Measurements from ENCODE around the gene SEPTIN5.

Gene SEPTIN5

DNA sequence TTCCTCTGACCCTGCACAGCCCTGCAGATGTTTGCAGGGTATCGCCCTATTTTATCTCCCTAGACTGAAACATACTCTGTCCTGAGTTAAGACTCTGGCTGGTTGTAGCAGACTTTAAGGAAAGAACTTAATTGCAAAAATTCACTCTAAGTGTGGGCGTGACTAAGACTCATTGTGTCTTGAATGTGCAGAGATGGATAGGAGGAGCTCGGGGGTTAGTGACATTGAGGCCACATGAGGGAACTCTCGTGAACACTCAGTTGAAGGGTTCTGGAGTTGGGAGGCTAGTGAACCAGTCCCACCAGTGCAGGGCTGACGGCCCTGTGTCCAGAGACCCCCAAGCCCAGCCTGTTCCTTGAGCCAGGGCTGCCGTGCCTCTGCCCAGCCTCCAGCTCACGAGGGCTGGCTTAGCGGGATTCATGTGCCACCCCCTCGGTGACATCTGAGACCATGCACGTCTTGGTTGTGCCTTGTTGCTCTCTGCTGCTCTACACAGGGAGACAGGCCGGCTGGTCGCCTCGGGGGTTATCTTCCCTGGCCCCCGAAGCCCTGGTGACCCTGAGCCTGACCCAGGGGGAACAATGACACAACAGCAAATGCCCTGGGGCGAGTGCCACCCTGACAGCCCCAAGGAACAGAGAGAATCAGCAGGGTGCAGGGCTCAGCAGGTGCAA, 34.8 kb downstream of the SEPTIN5 start:
- no peak for DNase-seq (ENCODE audit: low read depth)

DNA sequence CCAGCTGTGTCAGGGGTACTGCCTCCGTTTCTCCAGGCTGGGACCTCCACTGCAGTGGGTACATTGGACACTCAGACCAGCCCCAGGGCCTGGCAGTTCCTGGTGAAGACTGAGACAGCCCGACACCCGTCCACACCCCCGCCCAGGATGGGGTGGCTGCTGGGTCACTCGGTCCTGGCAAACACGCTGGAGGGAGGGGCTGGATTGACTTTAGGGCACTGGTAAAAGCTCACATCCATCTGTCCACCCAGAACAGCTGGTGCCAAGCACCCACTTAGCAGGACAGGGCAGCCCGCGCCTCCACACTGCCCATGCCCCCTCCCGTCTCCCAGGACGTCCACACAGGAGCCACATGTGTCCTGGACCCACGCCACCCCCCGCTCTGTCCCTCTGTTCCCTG, 35.6 kb downstream of the SEPTIN5 start:
- no peak for DNase-seq (ENCODE audit: low read depth)

DNA sequence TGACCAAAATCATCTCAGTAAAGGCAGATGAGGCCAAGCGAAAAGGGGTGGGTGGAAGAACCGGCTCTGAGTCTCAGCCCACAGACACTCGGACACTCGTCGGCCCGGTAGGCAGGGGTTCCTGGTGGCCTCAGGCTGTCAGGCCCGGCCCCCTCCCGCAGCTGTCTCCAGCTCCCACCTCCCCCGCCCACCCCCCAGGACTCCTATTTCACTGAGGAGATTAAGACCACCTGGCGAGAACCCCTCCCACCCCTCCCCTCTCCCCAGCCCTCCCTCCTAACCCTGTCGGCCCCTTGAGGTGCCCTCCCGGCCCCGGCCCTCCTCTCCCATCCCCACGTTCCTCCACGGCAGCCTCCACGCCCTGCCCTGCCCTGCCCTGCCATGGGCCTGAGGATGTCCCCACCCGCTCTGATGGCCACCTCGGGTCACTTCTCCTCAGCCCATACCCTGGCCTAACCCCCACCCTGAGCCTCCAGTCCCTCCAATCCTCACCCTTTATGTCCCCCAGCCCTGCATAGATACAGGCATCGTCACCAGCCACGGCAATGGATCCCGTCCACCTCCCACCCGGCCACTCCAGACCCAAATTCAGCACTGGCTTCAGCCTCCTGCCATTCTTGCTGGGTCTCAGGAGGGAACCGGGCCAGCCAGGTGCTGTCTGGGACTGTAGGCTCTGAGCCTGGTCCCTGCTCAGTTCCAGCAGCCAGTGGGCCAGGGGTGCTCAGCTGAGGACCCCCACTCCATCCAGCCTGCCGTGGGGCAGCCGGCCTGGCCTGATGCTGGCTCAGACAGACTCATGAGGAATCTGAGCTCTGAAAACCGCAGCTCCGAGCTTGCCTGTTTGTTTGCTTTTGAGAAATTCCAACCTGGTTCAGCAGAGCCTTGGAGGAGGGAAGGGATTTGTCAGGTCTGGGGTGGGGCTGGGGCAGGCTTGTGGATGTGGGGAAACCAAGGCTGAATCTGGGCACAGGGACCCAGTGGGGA, 36.5 kb downstream of the SEPTIN5 start:
- no peak for DNase-seq (ENCODE audit: low read depth)

DNA sequence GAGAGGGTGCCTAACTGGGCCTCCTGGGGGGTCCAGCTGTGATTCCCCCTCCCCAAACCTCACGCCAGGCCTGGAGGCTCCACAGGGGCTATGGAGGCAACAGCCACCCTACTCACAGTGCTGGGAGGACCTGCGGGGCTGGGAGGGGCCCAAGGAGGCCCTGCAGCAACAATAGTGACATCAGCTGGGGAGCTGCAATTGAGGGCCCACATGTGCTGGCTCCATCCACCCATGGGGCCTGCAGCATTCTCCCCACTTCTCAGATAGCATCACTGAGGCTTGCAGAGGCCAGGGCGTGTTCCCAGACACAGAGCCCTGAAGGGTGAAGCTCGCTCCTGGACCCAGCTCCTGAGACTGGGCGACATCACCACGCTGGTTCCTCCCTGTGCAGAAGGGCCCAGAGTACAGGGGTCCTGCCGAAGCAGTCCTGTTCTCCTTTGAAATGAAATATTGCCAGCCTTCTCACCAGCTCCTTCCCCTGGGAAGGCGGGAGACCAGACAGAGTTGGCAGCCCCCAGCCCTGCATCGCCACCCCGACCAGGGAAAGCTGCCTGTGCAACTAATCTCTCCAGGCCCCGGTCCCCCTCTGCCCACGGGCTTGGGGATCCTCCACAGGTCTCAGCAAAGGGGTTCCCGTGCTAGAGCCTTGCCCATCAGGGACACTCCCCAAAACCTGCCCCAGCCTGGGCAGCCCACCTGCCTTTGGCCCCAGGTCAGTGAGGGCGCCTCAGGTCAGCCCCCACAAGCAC, 37.4 kb downstream of the SEPTIN5 start:
- DNase-seq (ENCODE audit: low read depth), result no peak

GRCh38 chr22:19753090-19753842, 39.0 kb downstream of the SEPTIN5 start:
- no peak for DNase-seq (ENCODE audit: low read depth)

- DNase-seq (ENCODE audit: low read depth), result no peak
Observed at GRCh38 chr22:19753996-19754700, 39.8 kb downstream of the SEPTIN5 start.

DNA sequence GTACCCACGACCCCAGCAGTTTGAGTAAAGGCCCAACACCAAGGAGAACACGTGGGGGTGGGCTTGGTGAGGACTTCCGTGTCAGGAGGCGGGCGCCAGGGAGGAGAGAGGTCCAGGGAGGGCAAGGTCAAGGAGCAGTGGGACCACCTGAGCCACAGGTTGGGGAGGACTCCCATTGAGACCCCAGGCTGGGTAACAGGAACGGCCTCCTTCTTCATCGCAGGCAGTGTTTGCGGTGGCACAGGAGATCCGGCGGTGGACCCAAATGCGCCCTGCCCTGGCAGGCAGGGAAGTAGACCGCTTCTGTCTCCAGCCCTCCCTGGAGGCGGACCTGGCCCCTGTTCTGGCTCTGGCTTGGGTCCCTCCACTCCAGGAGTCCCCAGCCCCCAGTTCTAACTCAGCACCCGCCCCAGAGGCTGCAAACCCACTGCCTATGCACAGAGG, 40.4 kb downstream of the SEPTIN5 start:
- DNase-seq (ENCODE audit: low read depth), result no peak

DNA sequence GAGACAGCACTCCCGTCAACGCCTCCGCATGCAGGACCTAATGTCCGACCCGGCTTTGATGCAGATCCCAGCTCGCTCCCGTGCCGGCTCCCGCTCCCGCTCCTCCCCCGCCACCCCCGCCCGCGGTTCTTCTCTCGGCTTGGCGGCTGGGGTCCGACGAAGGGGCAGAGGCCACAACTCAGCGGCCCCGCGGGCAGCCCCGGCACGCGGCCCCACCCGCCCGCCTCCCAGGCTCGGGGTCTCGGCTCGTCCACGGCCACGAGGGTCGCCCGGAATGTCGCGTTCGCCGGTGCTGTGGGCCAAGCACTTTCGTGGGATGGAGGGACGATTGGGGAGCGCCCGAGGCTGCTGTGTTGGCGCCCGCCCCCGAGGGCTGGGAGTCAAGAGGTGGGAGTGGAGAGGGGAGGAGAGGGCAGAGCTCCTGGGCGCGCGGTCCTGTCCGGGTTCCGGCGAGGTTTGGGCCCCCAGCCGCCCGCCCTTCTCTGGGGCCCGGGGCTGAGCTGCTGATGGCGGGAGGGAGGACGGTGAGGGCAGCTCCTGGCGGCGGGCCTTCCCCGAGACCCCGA, 40.9 kb downstream of the SEPTIN5 start:
- DNase-seq (ENCODE audit: low read depth), result no peak

DNA sequence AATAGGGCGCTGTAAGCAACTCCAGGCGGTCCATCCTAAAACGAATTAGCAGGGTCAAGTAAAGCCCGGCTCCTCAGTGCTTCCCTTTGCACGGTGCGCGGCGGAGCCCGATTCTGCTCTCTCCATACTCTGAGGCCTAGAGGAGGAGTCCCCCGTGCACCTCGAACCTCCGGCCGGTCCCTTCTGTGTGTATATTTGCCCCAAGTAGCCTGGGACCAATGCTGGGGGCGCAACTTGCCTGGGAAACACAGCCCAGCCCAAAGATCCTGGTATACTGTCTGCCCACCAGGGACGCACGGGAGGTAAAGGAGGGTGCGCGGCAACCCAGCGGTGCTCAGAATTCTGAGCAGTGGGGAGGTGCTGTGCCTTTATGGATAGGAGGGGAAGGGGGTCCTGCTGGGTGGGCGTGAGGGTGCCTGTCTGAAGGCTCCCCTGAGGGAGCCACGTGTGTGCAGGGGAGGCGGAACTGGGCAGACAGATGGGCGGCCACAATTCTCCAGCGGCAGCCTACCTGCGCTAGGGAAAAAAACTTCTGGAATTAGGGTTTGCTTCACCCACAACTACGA, 41.5 kb downstream of the SEPTIN5 start:
- DNase-seq (ENCODE audit: low read depth), result no peak

DNA sequence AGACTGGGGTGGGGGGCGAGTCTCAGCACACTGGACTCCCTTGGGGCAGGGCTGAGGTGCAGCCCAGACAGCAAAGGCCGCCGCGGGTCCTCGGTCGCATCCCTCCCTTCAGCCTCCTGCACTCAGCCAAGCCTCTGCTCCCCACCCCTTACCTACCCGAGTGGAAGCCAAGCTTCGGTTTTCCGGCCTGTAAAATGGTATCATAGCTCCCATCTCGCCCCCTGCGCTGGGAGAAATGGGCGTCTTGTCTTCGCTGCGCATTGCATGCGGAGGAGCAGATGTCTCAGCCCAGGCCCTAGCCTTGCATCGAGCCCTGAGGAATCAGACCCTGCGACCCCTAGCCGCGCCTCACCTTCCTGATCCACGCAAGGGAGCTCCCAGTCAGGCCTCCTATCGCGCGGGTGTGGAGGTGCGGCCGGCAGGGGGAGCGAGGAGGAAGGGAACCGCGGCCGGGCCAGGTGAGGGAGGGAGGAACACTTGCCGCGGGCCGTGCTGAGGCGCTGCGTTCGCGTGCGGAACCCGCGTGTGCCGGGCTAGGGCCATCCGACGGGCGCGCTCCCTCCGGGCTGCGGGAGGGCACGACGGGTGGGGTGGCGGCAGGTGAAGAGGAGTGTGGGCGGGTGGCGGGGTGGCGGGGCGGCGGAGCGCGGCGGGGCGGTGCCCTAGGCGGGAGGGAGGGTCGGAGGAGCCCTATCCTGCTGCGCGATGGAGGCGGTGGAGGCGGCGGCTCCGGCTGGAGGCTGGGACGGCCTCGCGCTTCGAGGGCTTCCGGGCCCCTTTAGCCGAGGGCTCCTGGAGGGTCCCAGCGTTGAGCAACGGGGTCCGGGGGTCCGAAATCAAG, 42.2 kb downstream of the SEPTIN5 start:
- no peak for DNase-seq (ENCODE audit: low read depth)

GRCh38 chr22:19757140-19757984, 43.1 kb downstream of the SEPTIN5 start:
- no peak for DNase-seq (ENCODE audit: low read depth)

- DNase-seq (ENCODE audit: low read depth), result no peak
Observed at GRCh38 chr22:19757985-19758895, 43.9 kb downstream of the SEPTIN5 start.

GRCh38 chr22:19758896-19759426, 44.7 kb downstream of the SEPTIN5 start:
- DNase-seq (ENCODE audit: low read depth), result no peak

GRCh38 chr22:19759427-19760057, 45.2 kb downstream of the SEPTIN5 start:
- DNase-seq (ENCODE audit: low read depth), result no peak

GRCh38 chr22:19760058-19760950, 46.0 kb downstream of the SEPTIN5 start, which contains the start of gene TBX1:
Gene TBX1 (plus strand): TSS chr22:19760778. CDS start chr22:19760844, 66 bp downstream.
- no peak for DNase-seq (ENCODE audit: low read depth)
